RWPE1 (cell line): ENCODE measurements around the gene SCAF1.
A peak's percentile ranks its signal among the peaks of the same experiment; 100 is the strongest.

Experiments
- CTCF ChIA-PET: fragments of 350-600 bp; sonication (Branson Sonifier 250); formaldehyde crosslinking; extraction: SDS; loops from one replicate; lab custom pipeline; 2021; lab: Yijun Ruan, JAX
- POLR2A ChIA-PET: fragments of 400-600 bp; formaldehyde crosslinking; extraction: SDS; loops from one replicate; lab custom pipeline; 2020; ENCODE audit warnings: antibody characterized with exemption; ENCODE audit not compliant: low non-redundant PET; lab: Yijun Ruan, JAX
- DNase-seq: peaks from one replicate; pipeline ENCODE4 v3.0.0; 2012; ENCODE audit warnings: low spot score
- H3K27ac ChIP-seq: fragments of 450-650 bp; 2 replicates; pipeline ENCODE4 v1.5.1; 2017
- CTCF ChIP-seq: fragments of 450-650 bp; conservative IDR thresholded peaks from 2 replicates; pipeline ENCODE4 v1.5.1; 2017; ENCODE audit warnings: low read depth, mild to moderate bottlenecking

SCAF1 gene

GRCh38 chr19:49594993-49595818 lies 46.8 kb upstream of the SCAF1 start:
- TF ChIP-seq CTCF, result no peak
- CTCF ChIA-PET, result no interaction called here
- H3K27ac ChIP-seq, result peak overlapping the region; percentile 49; the same call in 1 of the 2 replicates
- POLR2A ChIA-PET, result interaction anchor here (0.5 kb wide), 1 partner anchor 17 kb away, joined by 5 read pairs; no protein-coding TSS in a partner anchor
- DNase-seq, result no peak

GRCh38 chr19:49595819-49596404 lies 46.1 kb upstream of the SCAF1 start:
- ChIA-PET CTCF (no interaction called here), POLR2A (interaction anchor here (0.5 kb wide), 1 partner anchor 16 kb away, joined by 5 read pairs; no protein-coding TSS in a partner anchor)
- H3K27ac ChIP-seq, result no peak overlapping the region
- DNase-seq, result no peak
- no peak for TF ChIP-seq CTCF

GRCh38 chr19:49596407-49596806 lies 45.6 kb upstream of the SCAF1 start:
- TF ChIP-seq CTCF, result no peak
- ChIA-PET CTCF (no interaction called here), POLR2A (no interaction called here)
- H3K27ac ChIP-seq, result no peak overlapping the region
- DNase-seq, result no peak

GRCh38 chr19:49596954-49597702 lies 44.9 kb upstream of the SCAF1 start:
- no peak overlapping the region for H3K27ac ChIP-seq
- TF ChIP-seq CTCF, result no peak
- ChIA-PET POLR2A (no interaction called here), CTCF (no interaction called here)
- no peak for DNase-seq

- no peak for DNase-seq
- ChIA-PET CTCF (no interaction called here), POLR2A (no interaction called here)
- no peak overlapping the region for H3K27ac ChIP-seq
- TF ChIP-seq CTCF, result no peak
Observed at GRCh38 chr19:49597703-49597974, 44.4 kb upstream of the SCAF1 start.
